Mucosa of stomach (tissue), 1 donor: ENCODE measurements around the gene MSL3B.
A peak's percentile ranks its signal among the peaks of the same experiment; 100 is the strongest.

Source experiments
- H3K27me3 ChIP-seq: one replicate; pipeline ENCODE4 v1.7.0; 2013; ENCODE audit warnings: mild to moderate bottlenecking, low read length; ENCODE audit not compliant: control insufficient read depth, insufficient read depth
- H3K36me3 ChIP-seq: one replicate; pipeline ENCODE4 v1.7.0; 2013; ENCODE audit warnings: low read length; ENCODE audit not compliant: control insufficient read depth, insufficient read depth
- H3K4me1 ChIP-seq: one replicate; pipeline ENCODE4 v1.7.0; 2013; ENCODE audit warnings: mild to moderate bottlenecking, low read length; ENCODE audit not compliant: control insufficient read depth, insufficient read depth
- H3K4me3 ChIP-seq: one replicate; pipeline ENCODE4 v1.7.0; 2013; ENCODE audit warnings: low read length
- H3K9ac ChIP-seq: one replicate; pipeline ENCODE4 v1.7.0; 2013; ENCODE audit warnings: mild to moderate bottlenecking, low read length, moderate library complexity
- H3K9me3 ChIP-seq: one replicate; pipeline ENCODE4 v1.7.0; 2013; ENCODE audit warnings: mild to moderate bottlenecking, low read length, moderate library complexity; ENCODE audit not compliant: control insufficient read depth
- donor health status: Pancreatic carcinoma.

The MSL3B gene

GRCh38 chr2:233871432-233871831 lies 3.2 kb upstream of the MSL3B start:
- no peak overlapping the region for H3K4me3 ChIP-seq
- H3K36me3 ChIP-seq = no peaks in the 10 kb centered on the region
- no peaks in the 10 kb centered on the region for H3K27me3 ChIP-seq
- H3K9ac ChIP-seq = no peak overlapping the region
- no peaks in the 10 kb centered on the region for H3K9me3 ChIP-seq
- no peaks in the 10 kb centered on the region for H3K4me1 ChIP-seq

- H3K27me3 ChIP-seq = no peaks in the 10 kb centered on the region
- H3K36me3 ChIP-seq = no peaks in the 10 kb centered on the region
- no peak overlapping the region for H3K9ac ChIP-seq
- no peak overlapping the region for H3K4me3 ChIP-seq
- H3K9me3 ChIP-seq = no peaks in the 10 kb centered on the region
- H3K4me1 ChIP-seq = no peaks in the 10 kb centered on the region
Observed at GRCh38 chr2:233866479-233866878, 1.7 kb downstream of the MSL3B start.

GRCh38 chr2:233865838-233866237 lies 2.3 kb downstream of the MSL3B start:
- no peak overlapping the region for H3K4me3 ChIP-seq
- no peaks in the 10 kb centered on the region for H3K4me1 ChIP-seq
- no peak overlapping the region for H3K9ac ChIP-seq
- no peaks in the 10 kb centered on the region for H3K9me3 ChIP-seq
- no peaks in the 10 kb centered on the region for H3K36me3 ChIP-seq
- no peaks in the 10 kb centered on the region for H3K27me3 ChIP-seq

- no peaks in the 10 kb centered on the region for H3K27me3 ChIP-seq
- no peak overlapping the region for H3K9ac ChIP-seq
- H3K36me3 ChIP-seq = no peaks in the 10 kb centered on the region
- H3K9me3 ChIP-seq = no peaks in the 10 kb centered on the region
- H3K4me1 ChIP-seq = no peaks in the 10 kb centered on the region
- no peak overlapping the region for H3K4me3 ChIP-seq
Observed at GRCh38 chr2:233862261-233862768, 5.9 kb downstream of the MSL3B start.

- H3K9ac ChIP-seq = no peak overlapping the region
- H3K27me3 ChIP-seq = no peaks in the 10 kb centered on the region
Observed at GRCh38 chr2:233858331-233858730, 9.9 kb downstream of the MSL3B start.

GRCh38 chr2:233857511-233858141 lies 10.6 kb downstream of the MSL3B start:
- Histone ChIP-seq H3K27me3 (no peaks in the 10 kb centered on the region), H3K4me3 (no peak overlapping the region), H3K9ac (no peak overlapping the region), H3K9me3 (no peaks in the 10 kb centered on the region), H3K36me3 (no peaks in the 10 kb centered on the region), H3K4me1 (no peaks in the 10 kb centered on the region)

More at GRCh38 chr2:233858331-233858730, 9.9 kb downstream of the MSL3B start:
- H3K4me3 ChIP-seq = no peak overlapping the region
- no peaks in the 10 kb centered on the region for H3K4me1 ChIP-seq
- H3K9me3 ChIP-seq = no peaks in the 10 kb centered on the region
- no peaks in the 10 kb centered on the region for H3K36me3 ChIP-seq

- no peaks in the 10 kb centered on the region for H3K36me3 ChIP-seq
- H3K4me1 ChIP-seq = no peaks in the 10 kb centered on the region
- no peak overlapping the region for H3K4me3 ChIP-seq
- H3K9me3 ChIP-seq = no peaks in the 10 kb centered on the region
- H3K9ac ChIP-seq = no peak overlapping the region
- no peaks in the 10 kb centered on the region for H3K27me3 ChIP-seq
Observed at GRCh38 chr2:233856184-233856583, 12.0 kb downstream of the MSL3B start.

- H3K4me1 ChIP-seq = no peaks in the 10 kb centered on the region
- no peaks in the 10 kb centered on the region for H3K27me3 ChIP-seq
- no peak overlapping the region for H3K9ac ChIP-seq
- H3K9me3 ChIP-seq = no peaks in the 10 kb centered on the region
- H3K4me3 ChIP-seq = no peak overlapping the region
- no peaks in the 10 kb centered on the region for H3K36me3 ChIP-seq
Observed at GRCh38 chr2:233855345-233855744, 12.8 kb downstream of the MSL3B start.

GRCh38 chr2:233854241-233854981 lies 13.8 kb downstream of the MSL3B start, which contains the start of gene HJURP:
HJURP (minus strand) TSS chr2:233854535; CDS start chr2:233854500, 35 bp downstream.
- Histone ChIP-seq H3K36me3 (no peaks in the 10 kb centered on the region), H3K9me3 (no peaks in the 10 kb centered on the region), H3K9ac (peak within 1 kb of the TSS; percentile 50), H3K4me1 (no peaks in the 10 kb centered on the region), H3K27me3 (no peaks in the 10 kb centered on the region), H3K4me3 (peak within 1 kb of the TSS; percentile 51)

GRCh38 chr2:233853883-233854240 lies 14.3 kb downstream of the MSL3B start:
- Histone ChIP-seq H3K27me3 (no peaks in the 10 kb centered on the region), H3K9me3 (no peaks in the 10 kb centered on the region), H3K9ac (peak overlapping the region; percentile 50), H3K36me3 (no peaks in the 10 kb centered on the region), H3K4me3 (peak overlapping the region; percentile 51), H3K4me1 (no peaks in the 10 kb centered on the region)

GRCh38 chr2:233853353-233853752 lies 14.8 kb downstream of the MSL3B start:
- Histone ChIP-seq H3K9me3 (no peaks in the 10 kb centered on the region), H3K4me1 (no peaks in the 10 kb centered on the region), H3K4me3 (no peak overlapping the region), H3K36me3 (no peaks in the 10 kb centered on the region), H3K9ac (no peak overlapping the region), H3K27me3 (no peaks in the 10 kb centered on the region)

- Histone ChIP-seq H3K4me1 (no peaks in the 10 kb centered on the region), H3K36me3 (no peaks in the 10 kb centered on the region), H3K9ac (no peak overlapping the region), H3K27me3 (no peaks in the 10 kb centered on the region), H3K9me3 (no peaks in the 10 kb centered on the region), H3K4me3 (no peak overlapping the region)
Observed at GRCh38 chr2:233852056-233852455, 16.1 kb downstream of the MSL3B start.
